ENCODE results near the gene PTPRN2. TPM values are rescaled to one million over a fixed set of nuclear protein-coding genes. Genes with fewer than 3 reads are reported as not detected.
"Not testable (repeated sequence)": the region's sequence is repeated elsewhere in the genome, so short reads cannot be mapped to it uniquely, and the experiment has no call there.

The PTPRN2 gene
- total RNA-seq, 1 donor from 2014 or later = 1.2 TPM

- no peak for DNase-seq (ENCODE audit: low read depth)
Observed at GRCh38 chr7:158350166-158350900, 237.3 kb downstream of the PTPRN2 start.

GRCh38 chr7:158348446-158348845 is 239.2 kb downstream of the PTPRN2 start:
- DNase-seq (ENCODE audit: low read depth) = no peak

DNA sequence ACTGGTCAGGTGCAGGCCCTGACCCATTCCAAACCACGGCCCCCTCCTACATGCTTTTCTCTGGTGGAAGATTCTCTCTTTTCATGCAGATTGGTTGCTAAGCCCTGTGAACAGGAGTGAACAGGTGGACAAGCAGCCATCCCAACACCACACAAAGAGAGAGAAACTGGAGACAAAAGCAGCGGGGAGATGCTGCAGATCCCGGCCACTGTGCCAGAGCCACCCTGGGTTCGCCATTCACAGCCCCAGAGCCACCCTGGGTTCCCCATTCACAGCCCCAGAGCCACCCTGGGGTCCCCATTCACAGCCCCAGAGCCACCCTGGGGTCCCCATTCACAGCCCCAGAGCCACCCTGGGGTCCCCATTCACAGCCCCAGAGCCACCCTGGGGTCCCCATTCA is 239.6 kb downstream of the PTPRN2 start:
- not testable (repeated sequence) for DNase-seq (ENCODE audit: low read depth)

GRCh38 chr7:158345731-158346130 is 241.9 kb downstream of the PTPRN2 start:
- no peak for DNase-seq (ENCODE audit: low read depth)

GRCh38 chr7:158344706-158345300 is 242.8 kb downstream of the PTPRN2 start:
- DNase-seq (ENCODE audit: low read depth) = no peak

GRCh38 chr7:158343936-158344455 is 243.6 kb downstream of the PTPRN2 start:
- DNase-seq (ENCODE audit: low read depth) = no peak

DNA sequence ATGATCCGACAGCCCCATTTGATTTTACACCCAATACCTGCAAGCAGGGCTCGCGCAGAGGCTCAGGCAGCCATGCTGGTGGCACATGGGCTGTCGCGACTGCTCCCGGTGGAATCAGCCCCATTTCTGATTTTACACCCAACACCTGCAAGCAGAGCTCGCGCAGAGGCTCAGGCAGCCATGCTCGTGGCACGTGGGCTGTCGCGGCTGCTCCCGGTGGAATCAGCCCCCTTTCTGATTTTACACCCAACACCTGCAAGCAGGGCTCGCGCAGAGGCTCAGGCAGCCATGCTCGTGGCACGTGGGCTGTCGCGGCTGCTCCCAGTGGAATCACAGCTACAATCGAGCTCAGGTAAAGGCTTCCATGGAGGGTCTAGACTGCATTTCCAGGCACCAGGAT is 244.1 kb downstream of the PTPRN2 start:
- DNase-seq (ENCODE audit: low read depth) = no peak

GRCh38 chr7:158341097-158341496 is 246.5 kb downstream of the PTPRN2 start:
- DNase-seq (ENCODE audit: low read depth) = not testable (repeated sequence)

DNA sequence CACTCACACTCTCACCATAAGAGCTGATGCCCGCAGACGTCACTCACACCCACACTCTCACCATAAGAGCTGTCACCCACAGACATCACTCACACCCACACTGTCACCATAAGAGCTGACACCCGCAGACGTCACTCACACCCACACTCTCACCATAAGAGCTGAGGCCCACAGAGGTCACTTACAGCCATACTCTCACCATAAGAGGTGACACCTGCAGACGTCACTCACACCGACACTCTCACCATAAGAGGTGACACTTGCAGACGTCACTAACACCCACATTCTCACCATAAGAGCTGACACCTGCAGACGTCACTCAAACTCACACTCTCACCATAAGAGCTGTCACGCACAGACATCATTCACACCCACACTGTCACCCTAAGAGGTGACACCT is 250.7 kb downstream of the PTPRN2 start:
- not testable (repeated sequence) for DNase-seq (ENCODE audit: low read depth)

- DNase-seq (ENCODE audit: low read depth) = not testable (repeated sequence)
Observed at GRCh38 chr7:158332516-158332915, 255.1 kb downstream of the PTPRN2 start.

- not testable (repeated sequence) for DNase-seq (ENCODE audit: low read depth)
Observed at GRCh38 chr7:158331826-158332450, 255.7 kb downstream of the PTPRN2 start.

DNA sequence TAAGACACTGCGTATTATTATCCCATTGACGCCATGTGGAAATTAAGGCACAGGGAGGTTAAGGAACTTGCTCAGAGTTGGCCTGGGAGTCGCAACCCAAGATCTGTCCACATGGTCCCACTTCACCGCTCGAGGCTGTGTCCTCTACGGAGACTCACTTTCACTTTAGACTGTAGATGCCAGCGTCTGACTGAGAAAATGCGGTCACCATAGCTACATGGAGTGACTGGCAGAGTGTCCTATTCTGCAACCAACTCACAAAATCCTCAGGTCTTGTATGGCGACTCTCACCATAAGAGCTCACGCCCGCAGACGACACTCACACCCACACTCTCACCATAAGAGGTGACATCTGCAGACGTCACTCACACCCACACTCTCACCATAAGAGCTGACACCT is 257.9 kb downstream of the PTPRN2 start:
- no peak for DNase-seq (ENCODE audit: low read depth)

- no peak for DNase-seq (ENCODE audit: low read depth)
Observed at GRCh38 chr7:158329014-158329610, 258.5 kb downstream of the PTPRN2 start.

DNA sequence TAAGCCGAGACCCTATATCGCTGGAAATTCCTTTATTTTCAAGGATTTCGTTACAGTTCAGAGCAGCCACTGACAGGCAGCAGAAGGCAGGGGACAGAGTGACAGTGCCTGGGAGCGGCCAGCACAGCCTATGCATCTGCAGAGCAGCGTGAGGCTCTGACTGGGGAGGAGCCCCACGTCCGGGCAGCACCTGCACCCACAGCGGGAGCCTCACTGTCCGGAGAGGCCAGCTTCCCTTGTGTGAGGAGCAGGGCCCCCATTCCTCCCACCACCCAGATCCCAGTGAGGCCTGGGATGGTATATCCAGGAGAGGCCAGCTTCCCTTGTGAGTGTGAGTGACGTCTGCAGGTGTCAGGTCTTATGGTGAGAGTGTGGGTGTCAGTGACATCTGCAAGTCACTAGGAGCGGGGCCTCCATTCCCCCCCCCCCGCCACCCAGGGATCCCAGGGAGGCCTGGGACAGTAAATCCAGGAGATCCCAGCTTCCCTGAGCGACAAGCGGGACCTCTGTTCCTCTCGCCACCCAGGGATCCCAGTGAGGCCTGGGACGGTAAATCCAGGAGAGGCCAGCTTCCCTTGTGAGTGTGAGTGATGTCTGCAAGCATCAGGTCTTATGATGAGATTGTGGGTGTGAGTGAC is 259.1 kb downstream of the PTPRN2 start:
- no peak for DNase-seq (ENCODE audit: low read depth)

DNA sequence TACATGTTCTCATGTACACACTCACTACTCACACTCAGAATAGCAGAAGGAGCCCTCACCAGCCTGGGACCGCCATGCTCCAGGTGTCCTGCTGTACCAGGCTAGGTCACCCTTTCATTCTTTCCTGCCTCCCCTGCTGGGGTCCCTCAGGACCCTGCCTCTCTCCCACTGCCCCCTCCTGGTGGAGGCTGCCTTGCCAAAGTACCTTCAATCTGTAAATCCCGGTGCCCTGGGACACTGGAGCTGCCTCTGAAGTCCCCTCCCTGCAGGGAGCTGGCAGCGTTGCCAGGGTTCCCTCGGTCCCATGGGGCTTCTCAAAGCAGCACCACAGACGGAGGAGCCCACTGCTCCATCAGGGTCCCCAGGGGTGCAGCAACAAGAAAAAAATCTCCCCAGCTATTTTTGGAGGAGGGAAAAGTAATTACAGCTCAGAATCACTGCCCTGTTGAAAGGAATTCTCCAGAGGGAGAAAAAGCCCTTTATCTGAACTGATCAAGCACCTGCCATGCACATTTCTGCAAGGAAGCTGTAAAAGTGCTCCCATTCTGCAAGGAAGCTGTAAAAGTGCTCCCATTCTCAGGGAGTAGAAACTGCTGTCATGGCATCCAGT is 259.9 kb downstream of the PTPRN2 start:
- no peak for DNase-seq (ENCODE audit: low read depth)

DNA sequence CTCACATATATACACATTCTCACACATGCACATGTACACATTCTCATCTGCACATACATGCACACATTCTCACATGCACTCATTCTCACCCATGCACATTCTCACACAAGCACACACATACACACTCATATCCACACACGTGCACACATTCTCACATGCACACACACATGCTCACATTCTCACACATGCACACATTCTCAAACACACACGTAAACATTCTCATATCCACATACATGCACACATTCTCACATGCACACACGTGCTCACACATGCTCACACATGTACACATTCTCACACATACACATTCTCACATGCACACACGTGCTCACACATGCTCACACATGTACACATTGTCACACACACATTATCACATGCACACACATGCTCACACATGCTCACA is 260.6 kb downstream of the PTPRN2 start:
- no peak for DNase-seq (ENCODE audit: low read depth)

DNA sequence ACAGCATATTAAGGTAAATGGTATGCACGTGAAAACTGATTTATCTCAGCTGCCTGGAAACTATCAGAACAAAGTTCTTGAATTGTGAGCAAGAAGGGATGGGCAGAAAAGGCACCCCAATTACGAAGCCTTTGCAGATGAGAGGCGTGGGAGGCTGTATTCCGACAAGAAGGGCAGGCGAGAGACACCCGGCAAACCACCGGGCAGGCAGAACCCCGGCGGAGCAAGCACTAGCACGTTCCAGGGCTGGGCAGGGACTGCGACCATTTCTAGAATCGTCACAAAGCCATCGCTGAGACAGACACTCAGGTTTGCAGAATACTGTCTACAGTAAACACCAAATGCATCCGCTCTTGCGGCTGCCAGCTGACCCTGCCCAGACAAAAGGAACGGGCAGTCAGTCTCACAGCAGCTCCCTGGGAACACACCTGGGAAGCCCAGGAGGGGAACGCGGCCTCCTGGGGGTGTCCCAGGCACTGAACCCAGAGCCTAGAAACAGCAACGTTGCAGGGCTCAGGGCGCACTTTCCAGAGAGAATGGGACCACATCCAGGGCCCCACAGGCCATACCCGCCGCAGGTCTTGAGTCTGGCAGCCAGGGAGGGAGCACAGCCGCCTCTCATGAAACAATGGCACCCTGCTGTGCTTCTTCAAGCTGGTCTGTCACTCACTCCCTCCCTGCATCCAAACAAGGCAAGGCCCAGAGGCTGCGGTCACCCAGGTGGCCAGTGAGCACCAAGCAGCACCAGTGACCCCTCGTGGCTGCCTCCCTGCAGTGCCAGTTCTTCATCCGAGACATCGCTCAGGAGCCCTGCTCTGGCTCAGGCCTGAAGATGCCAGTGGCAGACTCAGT is 261.9 kb downstream of the PTPRN2 start:
- DNase-seq (ENCODE audit: low read depth) = no peak

- DNase-seq (ENCODE audit: low read depth) = no peak
Observed at GRCh38 chr7:158324397-158325360, 262.9 kb downstream of the PTPRN2 start.

GRCh38 chr7:158323741-158324396 is 263.8 kb downstream of the PTPRN2 start:
- DNase-seq (ENCODE audit: low read depth) = no peak
